Fibroblast of skin of abdomen (primary cell): Measurements from ENCODE around the gene PTPN22. TPM values are rescaled to one million over a fixed set of nuclear protein-coding genes. Genes with fewer than 3 reads are reported as not detected.

ENCODE experiments used
- DNase-seq: peaks from one replicate; pipeline ENCODE4 v3.0.0-alpha.2; 2013
- polyA plus RNA-seq, 2 experiments: library from polyadenylated mRNA; unstranded; fragments of 120-200 nt; gene quantifications; one replicate each; pipeline ENCODE4 v1.2.1, GENCODE V29; 2013; ENCODE audit not compliant: insufficient read length in 2 of 2

PTPN22 gene
- 1.7 TPM for polyA plus RNA-seq (2013, experiment 1 of 2; ENCODE audit: insufficient read length)
- 2.2 TPM for polyA plus RNA-seq (2013, experiment 2 of 2; ENCODE audit: insufficient read length)

- DNase-seq: peak; percentile 79
These were observed at the start of gene PTPN22 for GRCh38 chr1:113871597-113872113. Gene PTPN22 (minus strand): TSS chr1:113871712.

- no peak for DNase-seq
These were observed 46.7 kb upstream of the PTPN22 start for GRCh38 chr1:113918243-113918642.

GRCh38 chr1:113917400-113918082 is 46.0 kb upstream of the PTPN22 start:
- DNase-seq: peak; percentile 33

DNA sequence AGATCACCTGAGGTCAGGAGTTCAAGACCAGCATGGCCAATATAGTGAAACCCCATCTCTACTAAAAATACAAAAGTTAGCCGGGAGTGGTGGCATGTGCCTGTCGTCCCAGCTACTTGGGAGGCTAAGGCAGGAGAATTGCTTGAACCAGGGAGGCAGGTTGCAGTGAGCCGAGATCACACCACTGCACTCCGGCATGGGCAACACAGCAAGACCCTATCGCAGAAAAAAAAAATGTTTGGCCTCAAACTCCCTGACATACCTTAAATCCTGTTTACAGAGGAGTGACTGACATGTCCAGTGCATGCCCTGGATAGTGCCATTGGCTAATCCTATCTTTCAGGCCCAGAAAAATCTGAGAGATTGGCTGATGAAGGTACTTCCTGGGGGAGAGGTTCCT is 45.5 kb upstream of the PTPN22 start:
- no peak for DNase-seq

DNA sequence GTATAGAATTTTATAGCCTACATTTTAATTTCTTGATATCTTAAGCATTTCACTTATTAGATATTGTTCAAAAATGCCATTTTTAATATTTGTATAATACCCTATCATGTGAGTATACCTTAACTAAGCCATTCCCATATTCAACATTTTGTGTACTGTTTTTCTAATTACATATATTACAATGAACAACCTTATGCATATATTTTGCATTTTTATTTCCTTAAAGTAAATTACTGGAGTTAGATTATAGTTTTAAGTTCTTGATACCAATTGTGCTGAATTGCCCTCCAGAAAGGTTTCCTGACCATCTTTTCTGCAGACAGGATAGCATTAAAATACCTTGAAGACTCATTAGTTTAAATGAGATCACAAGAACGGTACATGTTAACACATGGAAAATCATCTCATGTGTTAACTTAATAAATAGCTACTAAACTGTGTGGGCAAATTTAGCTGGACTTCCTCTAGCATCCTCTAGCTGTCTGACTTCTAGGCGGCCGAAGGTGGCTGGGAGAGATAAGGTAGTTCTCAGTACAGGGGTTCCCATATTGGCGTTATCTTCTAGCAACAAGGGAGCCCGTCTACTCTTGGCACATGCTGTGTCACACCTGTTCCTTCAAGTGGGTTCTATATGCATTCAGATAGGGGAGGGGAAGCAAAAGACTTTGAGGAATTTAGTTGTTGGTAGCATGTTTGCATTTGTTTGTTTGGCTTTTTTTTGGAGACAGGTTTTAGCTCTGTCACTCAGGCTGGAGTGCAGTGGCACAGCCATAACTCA is 42.6 kb upstream of the PTPN22 start:
- DNase-seq: no peak

DNA sequence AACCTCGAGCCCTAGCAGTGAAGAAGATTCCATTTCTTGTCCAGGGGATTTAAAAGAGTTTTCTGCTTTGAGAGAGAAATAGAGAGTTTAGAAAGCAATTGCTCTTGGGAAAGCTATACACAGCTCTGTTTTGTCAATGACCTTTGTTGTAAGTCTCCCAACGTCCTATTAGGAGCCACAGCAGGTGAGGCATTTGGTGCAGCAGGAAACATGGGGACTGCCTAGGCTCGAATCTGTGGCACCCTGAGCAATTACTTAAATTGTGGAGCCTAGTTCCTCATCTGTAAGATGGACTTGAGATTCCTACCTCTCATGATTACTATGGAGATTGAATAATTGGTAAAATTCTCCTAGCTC is 41.8 kb upstream of the PTPN22 start:
- DNase-seq: no peak

GRCh38 chr1:113912594-113913311 is 41.2 kb upstream of the PTPN22 start:
- DNase-seq: peak; percentile 79

GRCh38 chr1:113905435-113905861 is 33.9 kb upstream of the PTPN22 start:
- no peak for DNase-seq

DNA sequence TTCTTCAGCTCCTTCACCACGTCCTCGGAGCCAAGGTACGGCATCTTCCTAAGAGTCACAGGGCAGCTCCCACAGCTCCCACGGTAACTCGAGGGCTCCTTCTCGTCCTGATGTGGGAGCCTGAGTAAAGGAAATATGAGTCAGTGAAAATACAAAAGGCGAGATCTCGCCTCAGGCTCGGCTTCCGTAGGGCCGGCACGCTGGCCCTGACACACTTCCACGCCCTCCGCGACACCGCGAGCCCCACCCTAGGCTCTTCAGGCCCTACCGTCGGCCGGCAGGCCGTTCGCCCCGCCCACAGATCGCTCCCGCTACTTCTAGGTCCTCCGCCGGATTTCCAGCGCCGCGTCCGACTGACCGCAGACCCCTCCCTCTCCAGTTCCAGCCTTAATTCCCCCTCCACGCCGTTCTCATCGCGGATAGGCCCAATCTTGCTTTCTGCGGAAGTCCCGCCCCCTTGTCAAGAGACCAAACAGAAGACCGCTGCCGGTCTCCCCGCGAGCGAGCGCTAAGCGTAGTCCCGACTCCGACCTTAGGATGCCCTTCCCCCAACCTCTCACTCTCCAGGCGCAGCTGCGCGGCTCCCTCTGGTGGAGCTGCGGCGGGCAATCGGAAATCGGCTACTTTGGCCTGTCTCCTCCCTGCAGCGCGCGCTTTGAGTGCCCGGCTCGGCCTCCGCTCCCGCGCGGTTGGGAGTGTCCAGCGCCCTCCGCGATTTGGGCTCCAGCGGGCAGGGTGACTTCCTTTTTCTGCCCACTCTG is 33.3 kb upstream of the PTPN22 start, which contains the start of the genes AP4B1 and DCLRE1B:
AP4B1 (minus strand) TSS at position 126 of the 761 bp plus-strand sequence; CDS start at position 44, 82 bp downstream.
DCLRE1B (plus strand) TSS at position 653 of the 761 bp plus-strand sequence. CDS start 261 bp downstream, outside the sequence.
- peak; percentile 100 for DNase-seq

GRCh38 chr1:113904293-113904673 is 32.8 kb upstream of the PTPN22 start:
- DNase-seq: no peak

DNA sequence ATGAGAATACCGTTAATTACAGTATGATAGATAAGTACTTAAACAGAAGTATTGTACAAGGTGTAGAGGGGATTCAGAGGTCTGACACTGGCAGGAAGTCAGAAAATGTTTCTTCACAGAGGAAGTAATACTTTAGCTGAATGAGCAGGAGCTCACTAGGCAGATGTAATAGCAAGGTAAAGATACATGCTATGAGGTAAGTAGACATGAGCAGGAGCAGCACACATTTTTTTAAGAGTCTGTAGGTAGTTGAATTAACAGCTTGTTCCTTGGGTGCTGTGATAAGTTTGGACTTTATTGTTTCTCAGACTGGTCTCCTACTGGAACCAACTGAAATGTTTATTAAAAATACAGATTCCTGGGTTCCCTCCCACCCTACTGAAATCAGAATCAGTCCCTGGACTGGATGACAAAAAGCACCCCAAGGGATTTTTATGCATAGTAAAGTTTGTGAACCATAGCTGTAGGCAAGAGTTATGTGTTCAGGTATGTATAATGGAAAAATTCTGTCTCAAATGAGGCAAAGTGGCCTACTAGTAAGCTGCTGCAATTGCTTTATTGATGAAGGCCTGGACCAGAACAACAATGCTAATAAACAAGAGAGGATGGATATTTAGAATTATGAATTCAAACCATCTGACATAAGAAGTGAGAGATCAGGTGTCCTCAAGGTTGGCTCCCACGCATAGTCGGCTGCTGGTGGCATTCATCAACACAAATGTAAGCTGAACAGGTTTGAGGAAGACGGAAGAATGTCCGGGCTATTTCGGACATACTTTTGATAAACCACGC is 32.2 kb upstream of the PTPN22 start:
- no peak for DNase-seq

DNA sequence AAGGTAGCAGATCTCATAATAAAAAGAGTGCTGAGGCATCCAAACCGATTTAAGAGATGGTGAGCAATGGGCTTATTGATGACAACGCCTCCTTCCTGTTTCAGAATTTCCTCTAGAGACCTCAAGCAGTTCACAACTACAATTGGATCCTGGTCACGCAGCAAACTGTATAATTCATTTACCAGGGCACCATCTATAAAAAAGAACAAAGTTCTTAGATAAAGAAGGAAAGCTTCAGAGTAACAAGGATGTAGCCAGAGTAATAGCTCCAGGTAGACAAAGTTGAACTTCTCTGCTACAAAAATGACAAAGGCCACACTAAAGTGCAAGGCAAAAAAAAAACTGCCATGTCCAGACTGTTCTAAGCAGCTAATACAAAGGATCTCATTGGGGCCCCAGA is 29.7 kb upstream of the PTPN22 start:
- no peak for DNase-seq

GRCh38 chr1:113899111-113899510 is 27.6 kb upstream of the PTPN22 start:
- DNase-seq: peak; percentile 38

DNA sequence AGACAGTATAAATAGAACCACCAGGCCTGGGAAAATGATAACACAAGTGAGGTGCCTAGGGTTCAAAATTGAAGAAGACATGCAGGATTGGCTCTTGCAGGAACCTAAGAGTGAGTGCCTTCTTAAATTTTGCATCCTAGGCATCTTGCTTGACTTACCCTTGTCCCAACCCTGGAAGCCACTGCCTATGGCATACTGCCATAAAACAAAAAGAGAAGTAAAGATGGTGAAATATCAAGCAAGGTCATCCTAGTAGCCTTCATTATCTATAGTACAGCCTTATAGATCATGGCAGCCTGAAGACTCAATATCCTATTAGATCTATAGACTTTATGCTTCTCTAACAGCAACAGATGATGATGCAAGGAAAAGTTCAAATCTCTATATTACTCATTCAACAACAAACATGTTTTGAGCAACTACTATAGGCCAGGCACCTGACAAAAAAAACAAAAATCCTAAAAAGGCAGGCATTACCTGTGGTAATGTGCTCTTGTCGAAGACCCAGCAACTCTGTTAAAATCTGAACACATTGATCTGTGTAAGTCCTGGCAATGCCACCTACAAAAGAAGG is 26.8 kb upstream of the PTPN22 start:
- no peak for DNase-seq

GRCh38 chr1:113895961-113896360 is 24.4 kb upstream of the PTPN22 start:
- peak; percentile 16 for DNase-seq

- no peak for DNase-seq
These were observed 23.6 kb upstream of the PTPN22 start for GRCh38 chr1:113895098-113895497.

DNA sequence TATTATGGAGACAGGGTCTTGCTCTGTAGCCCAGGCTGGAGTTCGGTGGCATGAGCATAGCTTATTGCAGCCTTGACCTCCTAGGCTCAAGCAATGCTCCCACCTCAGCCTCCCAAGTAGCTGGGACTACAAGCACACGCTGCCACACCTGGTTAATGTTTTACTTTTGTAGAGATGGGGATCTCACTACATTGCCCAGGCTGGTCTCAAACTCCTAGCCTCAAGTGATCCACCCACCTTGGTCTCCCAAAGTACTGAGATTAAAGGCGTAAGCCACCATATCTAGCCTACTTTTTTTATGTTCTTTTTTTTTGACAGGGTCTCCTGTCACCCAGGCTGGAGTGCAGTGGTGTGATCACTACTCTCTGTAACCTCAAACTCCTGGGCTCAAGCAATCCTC is 21.8 kb upstream of the PTPN22 start:
- DNase-seq: no peak

GRCh38 chr1:113891631-113892220 is 20.2 kb upstream of the PTPN22 start:
- no peak for DNase-seq

GRCh38 chr1:113890816-113891215 is 19.3 kb upstream of the PTPN22 start:
- DNase-seq: no peak

GRCh38 chr1:113887402-113888175 is 16.1 kb upstream of the PTPN22 start, which contains the start of gene BCL2L15:
Gene BCL2L15 (minus strand): TSS chr1:113887581. CDS start chr1:113887375, 206 bp downstream.
- no peak for DNase-seq
